GM18873 (cell line): ENCODE results near the gene NBDY.
"Not testable (repeated sequence)": the region's sequence is repeated elsewhere in the genome, so short reads cannot be mapped to it uniquely, and the experiment has no call there.

ENCODE experiments used
- ATAC-seq: cut with Tn5 transposase; IDR thresholded peaks from one replicate; pipeline ENCODE4 v1.9.1; 2021; ENCODE audit warnings: mild to moderate bottlenecking, moderate library complexity, moderate number of reproducible peaks; ENCODE audit not compliant: unreplicated experiment, low FRiP score

Gene NBDY

GRCh38 chrX:56798866-56799758 lies 70.1 kb downstream of the NBDY start:
- ATAC-seq: no peak

- no peak for ATAC-seq
These were observed 71.3 kb downstream of the NBDY start for GRCh38 chrX:56800307-56800706.

- ATAC-seq: peak; percentile 88
These were observed 71.8 kb downstream of the NBDY start for GRCh38 chrX:56800801-56801200.

- ATAC-seq: no peak
These were observed 73.4 kb downstream of the NBDY start for GRCh38 chrX:56802428-56802827.

- ATAC-seq: no peak
These were observed 74.1 kb downstream of the NBDY start for GRCh38 chrX:56802921-56803849.

GRCh38 chrX:56803850-56804681 lies 75.0 kb downstream of the NBDY start:
- ATAC-seq: no peak

- no peak for ATAC-seq
These were observed 75.8 kb downstream of the NBDY start for GRCh38 chrX:56804867-56805266.

GRCh38 chrX:56805399-56805798 lies 76.4 kb downstream of the NBDY start:
- ATAC-seq: no peak

- not testable (repeated sequence) for ATAC-seq
These were observed 77.1 kb downstream of the NBDY start for GRCh38 chrX:56806176-56806575.

- no peak for ATAC-seq
These were observed 82.6 kb downstream of the NBDY start for GRCh38 chrX:56811599-56811998.

GRCh38 chrX:56812515-56813105 lies 83.6 kb downstream of the NBDY start:
- ATAC-seq: peak; percentile 92

- peak; percentile 37 for ATAC-seq
These were observed 84.3 kb downstream of the NBDY start for GRCh38 chrX:56813318-56813837.

- no peak for ATAC-seq
These were observed 88.1 kb downstream of the NBDY start for GRCh38 chrX:56817179-56817578.

GRCh38 chrX:56826020-56826419 lies 97.0 kb downstream of the NBDY start:
- ATAC-seq: no peak

GRCh38 chrX:56833626-56834025 lies 104.6 kb downstream of the NBDY start:
- ATAC-seq: no peak

- no peak for ATAC-seq
These were observed 124.4 kb downstream of the NBDY start for GRCh38 chrX:56853436-56853835.

GRCh38 chrX:56857042-56857441 lies 128.0 kb downstream of the NBDY start:
- ATAC-seq: no peak

GRCh38 chrX:56860888-56861287 lies 131.8 kb downstream of the NBDY start:
- ATAC-seq: no peak
